HEK293 (cell line): Measurements from ENCODE around the gene TBC1D24.

Source experiments
- CTCF ChIA-PET: fragments of 350-600 bp; formaldehyde crosslinking; extraction: SDS; loops from one replicate; lab custom pipeline; 2021; ENCODE audit warnings: antibody characterized with exemption; lab: Yijun Ruan, JAX
- POLR2A ChIA-PET: fragments of 300-600 bp; formaldehyde crosslinking; extraction: SDS; loops from one replicate; lab custom pipeline; 2020; ENCODE audit warnings: antibody characterized with exemption, inconsistent platforms; lab: Yijun Ruan, JAX
- H3K27ac ChIP-seq: fragments of 200-500 bp; sonication (Bioruptor generic); 2 replicates; pipeline ENCODE4 v1.5.1; 2014; ENCODE audit warnings: low read depth, low read length, control low read depth, inconsistent platforms; ENCODE audit errors: extremely low read depth
- H3K36me3 ChIP-seq, 2 experiments: fragments of 200-500 bp in 1 of 2; sonication (Bioruptor generic) in 1 of 2; 1 replicate in 1 of 2; 2 replicates in 1 of 2; pipeline ENCODE4 v1.5.1; 2014 to 2017; ENCODE audit warnings: inconsistent platforms in 2 of 2, low read length in 2 of 2; ENCODE audit not compliant: control insufficient read depth in 2 of 2, insufficient read depth in 1 of 2
- H3K4me1 ChIP-seq: fragments of 200-500 bp; sonication (Bioruptor generic); 2 replicates; pipeline ENCODE4 v1.5.1; 2014; ENCODE audit warnings: mild to moderate bottlenecking, low read length, inconsistent platforms; ENCODE audit not compliant: control insufficient read depth, insufficient read depth
- H3K4me3 ChIP-seq: 2 replicates; pipeline ENCODE4 v1.5.1; 2011; ENCODE audit warnings: low read depth, mild to moderate bottlenecking, control low read depth, low read length, moderate library complexity
- H3K9me3 ChIP-seq: fragments of 200-500 bp; sonication (Bioruptor generic); 2 replicates; pipeline ENCODE4 v1.5.1; 2014; ENCODE audit warnings: low read depth, low read length, inconsistent platforms; ENCODE audit not compliant: control insufficient read depth, insufficient read depth
- BCL11B ChIP-seq: fragments of 450-650 bp; formaldehyde crosslinking; IDR thresholded peaks from 2 replicates; pipeline ENCODE4 v1.5.1; 2016; ENCODE audit warnings: low read depth, missing biosample characterization, missing genetic modification characterization
- GLIS1 ChIP-seq: fragments of 450-650 bp; formaldehyde crosslinking; IDR thresholded peaks from 2 replicates; pipeline ENCODE4 v1.5.1; 2016; ENCODE audit warnings: missing biosample characterization, missing genetic modification characterization
- HOXD13 ChIP-seq: sonication (generic); formaldehyde crosslinking; IDR thresholded peaks from 2 replicates; pipeline ENCODE4 v1.8.0; 2022; ENCODE audit warnings: missing genetic modification reagents, borderline replicate concordance
- KLF8 ChIP-seq: fragments of 450-650 bp; formaldehyde crosslinking; IDR thresholded peaks from 2 replicates; pipeline ENCODE4 v1.5.1; 2016; ENCODE audit warnings: missing biosample characterization, missing genetic modification characterization
- KLF9 ChIP-seq: fragments of 450-650 bp; formaldehyde crosslinking; IDR thresholded peaks from 2 replicates; pipeline ENCODE4 v1.5.1; 2016; ENCODE audit warnings: missing biosample characterization, missing genetic modification characterization, low read depth
- PATZ1 ChIP-seq: fragments of 450-650 bp; formaldehyde crosslinking; IDR thresholded peaks from 2 replicates; pipeline ENCODE4 v1.5.1; 2016; ENCODE audit warnings: missing biosample characterization, missing genetic modification characterization
- SP2 ChIP-seq: fragments of 450-650 bp; formaldehyde crosslinking; IDR thresholded peaks from 2 replicates; pipeline ENCODE4 v1.5.1; 2016; ENCODE audit warnings: missing biosample characterization, missing genetic modification characterization
- SP3 ChIP-seq: fragments of 450-650 bp; formaldehyde crosslinking; IDR thresholded peaks from 2 replicates; pipeline ENCODE4 v1.5.1; 2016; ENCODE audit warnings: missing biosample characterization, missing genetic modification characterization
- YY1 ChIP-seq: fragments of 450-650 bp; formaldehyde crosslinking; IDR thresholded peaks from 2 replicates; pipeline ENCODE4 v1.5.1; 2018; ENCODE audit warnings: missing biosample characterization, missing genetic modification characterization
- ZEB2 ChIP-seq: fragments of 450-650 bp; formaldehyde crosslinking; IDR thresholded peaks from 2 replicates; pipeline ENCODE4 v1.5.1; 2016; ENCODE audit warnings: missing biosample characterization, missing genetic modification characterization
- ZFHX2 ChIP-seq: fragments of 450-650 bp; formaldehyde crosslinking; conservative IDR thresholded peaks from 2 replicates; pipeline ENCODE4 v1.5.1; 2016; ENCODE audit warnings: missing biosample characterization, missing genetic modification characterization
- ZFP37 ChIP-seq: fragments of 450-650 bp; formaldehyde crosslinking; IDR thresholded peaks from 2 replicates; pipeline ENCODE4 v1.5.1; 2016; ENCODE audit warnings: missing biosample characterization, missing genetic modification characterization
- ZFP69B ChIP-seq: fragments of 450-650 bp; formaldehyde crosslinking; IDR thresholded peaks from 2 replicates; pipeline ENCODE4 v1.5.1; 2016; ENCODE audit warnings: missing biosample characterization, missing genetic modification characterization
- ZIC2 ChIP-seq: fragments of 450-650 bp; formaldehyde crosslinking; IDR thresholded peaks from 2 replicates; pipeline ENCODE4 v1.5.1; 2016; ENCODE audit warnings: missing biosample characterization, missing genetic modification characterization
- ZNF10 ChIP-seq: fragments of 450-650 bp; formaldehyde crosslinking; IDR thresholded peaks from 2 replicates; pipeline ENCODE4 v1.5.1; 2017; ENCODE audit warnings: missing biosample characterization, missing genetic modification characterization
- ZNF184 ChIP-seq: fragments of 450-650 bp; IDR thresholded peaks from 2 replicates; pipeline ENCODE4 v1.5.1; 2018; ENCODE audit warnings: missing biosample characterization, mild to moderate bottlenecking, missing genetic modification characterization
- ZNF221 ChIP-seq: fragments of 450-650 bp; formaldehyde crosslinking; IDR thresholded peaks from 2 replicates; pipeline ENCODE4 v1.5.1; 2017; ENCODE audit warnings: missing biosample characterization, missing genetic modification characterization, borderline replicate concordance
- ZNF341 ChIP-seq: fragments of 450-650 bp; formaldehyde crosslinking; IDR thresholded peaks from 2 replicates; pipeline ENCODE4; 2016; ENCODE audit warnings: low read depth, missing biosample characterization, missing genetic modification characterization
- ZNF404 ChIP-seq: fragments of 450-650 bp; formaldehyde crosslinking; IDR thresholded peaks from 2 replicates; pipeline ENCODE4 v1.5.1; 2017; ENCODE audit warnings: missing biosample characterization, missing genetic modification characterization
- ZNF449 ChIP-seq: fragments of 450-650 bp; formaldehyde crosslinking; IDR thresholded peaks from 2 replicates; pipeline ENCODE4 v1.5.1; 2017; ENCODE audit warnings: missing biosample characterization, mild to moderate bottlenecking, missing genetic modification characterization, moderate library complexity
- ZNF501 ChIP-seq: fragments of 450-650 bp; formaldehyde crosslinking; IDR thresholded peaks from 2 replicates; pipeline ENCODE4 v1.5.1; 2016; ENCODE audit warnings: missing biosample characterization, missing genetic modification characterization
- ZNF692 ChIP-seq: fragments of 450-650 bp; formaldehyde crosslinking; IDR thresholded peaks from 2 replicates; pipeline ENCODE4 v1.5.1; 2016; ENCODE audit warnings: missing biosample characterization, missing genetic modification characterization
- ZNF777 ChIP-seq: fragments of 450-650 bp; formaldehyde crosslinking; IDR thresholded peaks from 2 replicates; pipeline ENCODE4 v1.5.1; 2017; ENCODE audit warnings: missing biosample characterization, missing genetic modification characterization, borderline replicate concordance
- TF ChIP-seq, protein P1 (sequence below): fragments of 450-650 bp; formaldehyde crosslinking; IDR thresholded peaks from 2 replicates; pipeline ENCODE4 v1.5.1; 2017; ENCODE audit warnings: missing biosample characterization, missing genetic modification characterization
- TF ChIP-seq, protein P2 (sequence below): fragments of 450-650 bp; formaldehyde crosslinking; IDR thresholded peaks from 2 replicates; pipeline ENCODE4 v1.5.1; 2016; ENCODE audit warnings: missing biosample characterization, missing genetic modification characterization

The TBC1D24 gene

DNA sequence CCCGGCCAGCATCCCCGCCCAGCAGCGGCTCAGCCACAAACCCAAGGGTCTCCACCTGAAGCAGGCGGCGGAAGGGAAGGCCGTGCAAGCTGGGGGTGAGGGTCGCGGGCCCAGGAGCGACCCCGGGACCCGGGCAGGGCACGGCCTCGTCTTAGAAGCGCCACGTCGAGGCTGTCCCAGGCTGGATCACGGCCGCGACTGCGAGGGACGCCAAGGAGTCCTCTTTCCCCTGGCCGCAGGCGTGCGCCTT, 46.2 kb upstream of the TBC1D24 start (continued):
- TF ChIP-seq ZNF777 (tag by site-specific recombination): peak; percentile 97
- no peak for TF ChIP-seq ZNF404
- TF ChIP-seq ZNF501 (tag by site-specific recombination): peak; percentile 73
- no peak for TF ChIP-seq HOXD13 (CRISPR knock-in tag)
- TF ChIP-seq ZNF692 (tag by site-specific recombination): peak; percentile 35
- peak; percentile 61; the same call in 1 of the 2 replicates for TF ChIP-seq ZNF449 (tag by site-specific recombination)
- peak; percentile 49; the same call in 1 of the 2 replicates for TF ChIP-seq ZNF341 (tag by site-specific recombination)

DNA sequence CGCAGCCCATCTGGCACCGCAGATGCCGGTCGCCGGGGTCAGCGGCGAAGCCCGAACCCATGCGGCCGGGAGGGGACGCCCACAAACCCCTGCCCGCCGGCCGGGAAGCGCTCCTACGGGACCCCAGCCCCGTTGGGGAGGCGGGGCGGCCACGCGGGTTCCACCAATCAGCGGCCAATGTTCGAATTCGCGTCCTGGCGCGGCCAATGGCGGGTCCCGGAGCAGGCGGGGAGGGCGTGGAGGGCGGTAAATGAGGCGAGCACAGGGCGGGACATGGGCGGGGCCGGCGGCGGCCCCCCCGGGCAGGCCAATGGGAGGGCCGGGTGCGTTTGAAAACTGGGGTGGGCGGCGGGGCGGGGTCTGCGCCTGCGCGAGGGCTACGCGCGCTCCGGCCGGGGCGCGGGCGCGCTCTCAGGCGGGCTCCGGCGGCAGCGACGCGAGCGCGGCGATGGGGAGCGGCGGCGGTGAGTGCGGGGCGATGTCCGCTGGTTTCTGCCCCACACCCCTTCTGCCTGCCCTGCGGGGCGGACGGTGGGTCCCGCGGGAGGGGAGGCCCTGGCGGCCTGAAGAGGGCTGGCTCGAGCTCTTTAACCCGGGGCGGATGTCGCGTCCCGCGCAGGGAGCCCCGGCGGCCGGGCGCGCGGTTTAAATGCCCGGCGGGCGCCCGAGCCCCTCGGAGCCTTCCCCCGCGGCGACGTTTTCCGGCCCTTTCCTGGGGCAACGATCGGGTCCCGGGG, 45.7 kb upstream of the TBC1D24 start, which contains the start of gene CCNF:
Gene CCNF, plus strand, starts transcription at position 414 of the 737 bp plus-strand sequence. Its CDS starts 35 bp downstream, at position 449.
- Histone ChIP-seq H3K36me3 (peaks cover 23 to 34% of the 10 kb centered on the region in 2 experiments; a peak in 2 of 3 replicates), H3K4me1 (no peaks in the 10 kb centered on the region; the same call in 1 of the 2 replicates), H3K9me3 (no peaks in the 10 kb centered on the region), H3K4me3 (peak within 1 kb of the TSS; percentile 92), H3K27ac (peak within 1 kb of the TSS; percentile 78; the same call in 1 of the 2 replicates)
- POLR2A ChIA-PET: interaction anchor here (0.6 to 2.3 kb wide), 8 partner anchors 11 to 178 kb away, joined by 3 to 11 read pairs (median 6); partner anchors contain the start of gene ECI1
- CTCF ChIA-PET: interaction anchor here (1.0 to 1.6 kb wide), 3 partner anchors 82 to 89 kb away, joined by 3 to 6 read pairs (median 3); partner anchors contain the start of gene ABCA3
- peak; percentile 100 for TF ChIP-seq SP2 (tag by site-specific recombination)
- peak; percentile 84 for TF ChIP-seq KLF9 (tag by site-specific recombination)
- TF ChIP-seq, protein P1, sequence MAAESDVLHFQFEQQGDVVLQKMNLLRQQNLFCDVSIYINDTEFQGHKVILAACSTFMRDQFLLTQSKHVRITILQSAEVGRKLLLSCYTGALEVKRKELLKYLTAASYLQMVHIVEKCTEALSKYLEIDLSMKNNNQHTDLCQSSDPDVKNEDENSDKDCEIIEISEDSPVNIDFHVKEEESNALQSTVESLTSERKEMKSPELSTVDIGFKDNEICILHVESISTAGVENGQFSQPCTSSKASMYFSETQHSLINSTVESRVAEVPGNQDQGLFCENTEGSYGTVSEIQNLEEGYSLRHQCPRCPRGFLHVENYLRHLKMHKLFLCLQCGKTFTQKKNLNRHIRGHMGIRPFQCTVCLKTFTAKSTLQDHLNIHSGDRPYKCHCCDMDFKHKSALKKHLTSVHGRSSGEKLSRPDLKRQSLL: peak; percentile 37; the same call in 1 of the 2 replicates
- TF ChIP-seq KLF8 (tag by site-specific recombination): peak; percentile 99
- TF ChIP-seq ZNF184 (tag by site-specific recombination): 0 out of 2 replicates have a peak, but pooled peaks have one; percentile 31
- TF ChIP-seq ZFP69B (tag by site-specific recombination): 0 out of 2 replicates have a peak, but pooled peaks have one; percentile 21
- 0 out of 2 replicates have a peak, but pooled peaks have one; percentile 36 for TF ChIP-seq YY1
- TF ChIP-seq ZEB2: peak; percentile 41; the same call in 1 of the 2 replicates
- TF ChIP-seq, protein P2, sequence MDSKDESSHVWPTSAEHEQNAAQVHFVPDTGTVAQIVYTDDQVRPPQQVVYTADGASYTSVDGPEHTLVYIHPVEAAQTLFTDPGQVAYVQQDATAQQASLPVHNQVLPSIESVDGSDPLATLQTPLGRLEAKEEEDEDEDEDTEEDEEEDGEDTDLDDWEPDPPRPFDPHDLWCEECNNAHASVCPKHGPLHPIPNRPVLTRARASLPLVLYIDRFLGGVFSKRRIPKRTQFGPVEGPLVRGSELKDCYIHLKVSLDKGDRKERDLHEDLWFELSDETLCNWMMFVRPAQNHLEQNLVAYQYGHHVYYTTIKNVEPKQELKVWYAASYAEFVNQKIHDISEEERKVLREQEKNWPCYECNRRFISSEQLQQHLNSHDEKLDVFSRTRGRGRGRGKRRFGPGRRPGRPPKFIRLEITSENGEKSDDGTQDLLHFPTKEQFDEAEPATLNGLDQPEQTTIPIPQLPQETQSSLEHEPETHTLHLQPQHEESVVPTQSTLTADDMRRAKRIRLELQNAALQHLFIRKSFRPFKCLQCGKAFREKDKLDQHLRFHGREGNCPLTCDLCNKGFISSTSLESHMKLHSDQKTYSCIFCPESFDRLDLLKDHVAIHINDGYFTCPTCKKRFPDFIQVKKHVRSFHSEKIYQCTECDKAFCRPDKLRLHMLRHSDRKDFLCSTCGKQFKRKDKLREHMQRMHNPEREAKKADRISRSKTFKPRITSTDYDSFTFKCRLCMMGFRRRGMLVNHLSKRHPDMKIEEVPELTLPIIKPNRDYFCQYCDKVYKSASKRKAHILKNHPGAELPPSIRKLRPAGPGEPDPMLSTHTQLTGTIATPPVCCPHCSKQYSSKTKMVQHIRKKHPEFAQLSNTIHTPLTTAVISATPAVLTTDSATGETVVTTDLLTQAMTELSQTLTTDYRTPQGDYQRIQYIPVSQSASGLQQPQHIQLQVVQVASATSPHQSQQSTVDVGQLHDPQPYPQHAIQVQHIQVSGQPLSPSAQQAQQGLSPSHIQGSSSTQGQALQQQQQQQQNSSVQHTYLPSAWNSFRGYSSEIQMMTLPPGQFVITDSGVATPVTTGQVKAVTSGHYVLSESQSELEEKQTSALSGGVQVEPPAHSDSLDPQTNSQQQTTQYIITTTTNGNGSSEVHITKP (tag by site-specific recombination): 0 out of 2 replicates have a peak, but pooled peaks have one; percentile 40
- peak; percentile 69 for TF ChIP-seq GLIS1
- peak; percentile 98 for TF ChIP-seq PATZ1 (tag by site-specific recombination)
- TF ChIP-seq SP3 (tag by site-specific recombination): peak; percentile 99
- peak; percentile 35 for TF ChIP-seq ZIC2 (tag by site-specific recombination)
- no peak for TF ChIP-seq BCL11B (tag by site-specific recombination)
- no peak for TF ChIP-seq ZNF221 (tag by site-specific recombination)
- TF ChIP-seq ZFHX2 (tag by site-specific recombination): peak; percentile 77; the same call in 1 of the 2 replicates
- 0 out of 2 replicates have a peak, but pooled peaks have one; percentile 9 for TF ChIP-seq ZNF10
- TF ChIP-seq ZFP37 (tag by site-specific recombination): 0 out of 2 replicates have a peak, but pooled peaks have one; percentile 7
